ENCODE results near the gene TGM6.

TGM6 gene

GRCh38 chr20:2430538-2430937 is 49.8 kb downstream of the TGM6 start:
- no peak overlapping the region for H3K4me3 ChIP-seq (ENCODE audit: low read length)
- TF ChIP-seq ZNF274 (IDR thresholded peaks at IDR 0.05; ENCODE audit: low read depth, low read length) = no peak

GRCh38 chr20:2431185-2431584 is 50.5 kb downstream of the TGM6 start:
- TF ChIP-seq ZNF274 (IDR thresholded peaks at IDR 0.05; ENCODE audit: low read depth, low read length) = no peak
- no peak overlapping the region for H3K4me3 ChIP-seq (ENCODE audit: low read length)

DNA sequence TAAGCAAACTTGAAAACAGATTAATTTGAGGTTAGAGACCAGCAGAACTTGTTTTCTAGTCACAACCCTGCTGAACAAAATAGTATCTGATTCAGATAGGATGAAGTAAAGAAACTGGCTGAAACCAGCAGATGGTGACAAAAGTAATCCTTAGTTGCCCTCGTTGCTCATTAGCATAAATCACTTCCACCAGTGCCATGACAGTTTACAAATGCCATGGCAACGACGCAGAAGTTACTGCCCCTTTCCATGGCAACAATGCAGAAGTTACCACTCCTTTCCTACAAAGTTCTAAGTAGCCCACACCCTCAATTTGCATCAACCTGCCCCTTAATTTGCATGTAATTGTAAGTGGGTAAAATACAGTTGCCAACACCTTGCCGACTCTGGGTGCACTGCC is 66.1 kb downstream of the TGM6 start:
- no peak for TF ChIP-seq ZNF274 (IDR thresholded peaks at IDR 0.05; ENCODE audit: low read depth, low read length)
- no peak overlapping the region for H3K4me3 ChIP-seq (ENCODE audit: low read length)

- TF ChIP-seq ZNF274 (IDR thresholded peaks at IDR 0.05; ENCODE audit: low read depth, low read length) = no peak
- no peak overlapping the region for H3K4me3 ChIP-seq (ENCODE audit: low read length)
Observed at GRCh38 chr20:2449386-2449785, 68.7 kb downstream of the TGM6 start.

GRCh38 chr20:2451422-2451821 is 70.7 kb downstream of the TGM6 start:
- H3K4me3 ChIP-seq (ENCODE audit: low read length) = no peak overlapping the region
- no peak for TF ChIP-seq ZNF274 (IDR thresholded peaks at IDR 0.05; ENCODE audit: low read depth, low read length)

DNA sequence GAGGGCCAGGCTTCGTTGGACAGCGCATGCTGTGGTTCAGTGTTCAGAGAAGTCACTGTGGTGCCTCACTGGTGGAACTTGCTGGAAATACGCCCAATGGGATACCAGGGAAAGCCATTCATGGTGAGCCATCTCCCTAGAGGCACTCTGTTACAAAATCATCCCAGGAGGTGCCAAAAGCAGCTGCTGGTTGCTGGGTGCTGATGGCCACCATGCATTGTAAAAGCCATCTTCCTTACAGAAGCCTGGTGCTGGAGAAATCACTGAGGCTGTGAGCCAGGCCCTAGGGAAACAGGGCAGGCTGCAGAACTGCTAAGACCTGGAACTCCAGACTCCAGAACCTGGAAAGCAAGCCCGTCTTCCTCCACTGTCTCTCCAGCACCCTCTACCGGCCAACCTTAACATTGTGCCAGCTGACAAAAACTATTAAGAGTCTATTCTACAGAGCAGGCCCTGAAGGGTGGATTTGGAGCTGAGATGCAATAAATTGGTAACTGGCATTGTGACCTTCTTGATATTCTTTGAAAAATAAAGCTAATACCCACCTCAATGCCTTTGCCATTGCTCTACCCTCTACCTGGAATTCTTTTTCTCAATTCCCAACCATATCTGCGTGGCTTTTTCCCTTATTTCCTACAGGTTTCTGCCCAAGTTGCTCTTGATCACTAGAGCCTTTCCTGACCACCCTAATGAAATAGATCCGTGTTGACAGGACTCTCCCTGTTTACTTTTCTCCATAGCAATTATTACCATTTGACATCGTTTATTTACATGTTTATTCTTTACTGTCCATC is 71.4 kb downstream of the TGM6 start:
- no peak overlapping the region for H3K4me3 ChIP-seq (ENCODE audit: low read length)
- no peak for TF ChIP-seq ZNF274 (IDR thresholded peaks at IDR 0.05; ENCODE audit: low read depth, low read length)

DNA sequence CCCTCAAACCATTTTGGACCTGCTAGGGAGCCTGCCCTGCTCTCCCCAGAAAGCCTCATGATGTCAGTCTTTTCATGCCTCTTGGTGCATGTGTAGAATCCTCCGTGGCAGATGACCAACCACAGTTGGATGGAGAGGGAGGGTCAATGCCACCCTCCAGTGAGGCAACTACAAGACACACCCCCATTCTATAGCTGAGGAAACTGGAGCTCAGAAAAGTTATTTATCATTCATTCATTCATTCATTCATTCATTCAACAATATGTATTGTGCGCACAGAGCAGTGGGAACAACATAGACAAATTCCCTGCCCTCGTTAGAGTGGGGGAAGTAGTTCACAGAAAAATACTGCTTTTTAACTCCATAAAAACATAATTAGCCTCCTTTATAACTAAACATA is 73.1 kb downstream of the TGM6 start:
- no peak overlapping the region for H3K4me3 ChIP-seq (ENCODE audit: low read length)
- TF ChIP-seq ZNF274 (IDR thresholded peaks at IDR 0.05; ENCODE audit: low read depth, low read length) = no peak

DNA sequence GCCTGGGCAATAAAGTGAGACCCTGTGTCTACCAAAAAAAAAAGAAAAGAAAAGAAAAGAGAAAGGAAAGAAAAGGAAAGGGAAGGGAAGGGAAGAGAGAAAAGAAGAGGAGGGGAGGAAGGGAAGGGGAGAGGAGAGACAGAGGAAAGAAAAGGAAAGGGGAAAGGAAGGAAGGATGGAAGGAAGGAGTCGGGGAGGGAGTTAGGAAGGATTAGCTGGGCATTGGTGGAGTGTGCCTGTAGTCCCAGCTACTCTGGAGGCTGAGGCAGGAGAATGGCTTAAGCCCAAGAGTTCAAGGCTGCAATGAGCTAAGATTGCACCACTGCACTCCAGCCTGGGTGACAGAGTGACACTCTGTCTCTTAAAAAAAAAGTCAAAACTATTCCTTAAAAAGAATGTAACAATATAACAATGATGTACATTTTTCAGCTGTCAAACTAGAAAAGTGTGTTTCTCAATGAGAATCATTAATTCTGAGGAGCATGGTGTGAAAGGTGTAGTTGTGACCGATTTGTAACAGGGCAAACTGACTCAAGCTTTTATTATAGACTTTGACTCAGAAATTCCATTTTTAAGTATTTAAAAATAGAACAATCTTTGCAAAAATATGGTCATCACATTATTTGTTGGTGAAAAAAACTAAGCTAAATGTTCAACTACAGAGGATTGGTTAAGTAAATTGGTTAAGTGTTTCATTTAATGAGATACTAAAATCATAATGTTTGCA is 75.2 kb downstream of the TGM6 start:
- no peak overlapping the region for H3K4me3 ChIP-seq (ENCODE audit: low read length)
- no peak for TF ChIP-seq ZNF274 (IDR thresholded peaks at IDR 0.05; ENCODE audit: low read depth, low read length)

GRCh38 chr20:2458919-2459499 is 78.3 kb downstream of the TGM6 start:
- TF ChIP-seq ZNF274 (IDR thresholded peaks at IDR 0.05; ENCODE audit: low read depth, low read length) = no peak
- no peak overlapping the region for H3K4me3 ChIP-seq (ENCODE audit: low read length)

- no peak for TF ChIP-seq ZNF274 (IDR thresholded peaks at IDR 0.05; ENCODE audit: low read depth, low read length)
- H3K4me3 ChIP-seq (ENCODE audit: low read length) = no peak overlapping the region
Observed at GRCh38 chr20:2459981-2460751, 79.5 kb downstream of the TGM6 start.

DNA sequence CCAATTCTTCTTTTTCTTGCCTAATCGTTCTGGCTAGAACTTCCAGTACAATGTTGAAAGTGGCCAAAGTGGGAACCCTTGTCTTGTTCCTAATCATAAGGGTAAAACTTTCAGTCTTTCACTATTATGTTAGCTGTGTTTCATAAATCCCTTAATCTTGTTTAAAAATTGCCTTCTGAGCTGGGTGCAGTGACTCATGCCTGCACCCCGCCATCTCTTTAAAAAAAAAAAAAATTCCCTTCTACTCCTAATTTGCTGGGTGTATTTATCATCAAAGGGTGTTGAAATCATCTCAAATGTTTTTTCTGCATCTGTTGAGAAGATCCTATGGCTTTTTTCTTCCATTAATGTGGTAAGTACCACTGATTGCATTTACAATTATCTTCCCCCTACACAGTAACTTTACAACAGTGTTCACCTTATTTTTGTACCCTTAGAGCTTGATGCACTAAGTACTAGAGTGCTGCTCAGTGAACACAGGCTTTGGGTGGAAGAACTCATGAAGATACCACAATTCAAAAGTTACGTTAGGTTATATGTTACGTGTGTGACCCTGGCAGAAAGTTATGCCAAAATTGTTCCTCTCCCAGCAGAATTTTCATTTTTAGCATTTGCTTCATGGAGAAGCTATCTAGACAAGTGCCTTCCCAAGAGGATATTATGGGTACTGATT is 80.2 kb downstream of the TGM6 start:
- no peak for TF ChIP-seq ZNF274 (IDR thresholded peaks at IDR 0.05; ENCODE audit: low read depth, low read length)
- no peak overlapping the region for H3K4me3 ChIP-seq (ENCODE audit: low read length)

DNA sequence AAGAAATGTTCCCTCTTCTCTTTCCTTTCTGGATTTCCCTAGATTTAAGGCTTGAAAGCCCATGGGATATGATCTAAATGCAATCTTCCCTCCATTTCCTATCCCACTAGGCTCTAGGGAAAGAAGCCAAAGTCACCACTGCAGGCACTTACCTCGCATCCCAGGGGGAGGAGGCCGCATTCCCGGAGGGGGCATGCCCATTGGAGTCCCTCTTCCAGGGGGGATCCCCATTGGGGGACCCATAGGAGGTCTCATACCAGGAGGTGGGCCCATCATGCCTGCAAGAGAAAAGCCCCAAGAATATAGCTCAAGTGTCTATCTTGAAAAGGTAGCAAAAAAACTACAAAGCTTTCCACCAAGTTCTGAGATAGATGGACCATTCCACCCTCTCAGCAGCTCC is 81.8 kb downstream of the TGM6 start:
- no peak for TF ChIP-seq ZNF274 (IDR thresholded peaks at IDR 0.05; ENCODE audit: low read depth, low read length)
- no peak overlapping the region for H3K4me3 ChIP-seq (ENCODE audit: low read length)

GRCh38 chr20:2463616-2464365 is 83.1 kb downstream of the TGM6 start:
- no peak overlapping the region for H3K4me3 ChIP-seq (ENCODE audit: low read length)
- no peak for TF ChIP-seq ZNF274 (IDR thresholded peaks at IDR 0.05; ENCODE audit: low read depth, low read length)

Data from GM08714 (cell line).